ENCODE measurements around the gene CYFIP2.

The CYFIP2 gene

DNA sequence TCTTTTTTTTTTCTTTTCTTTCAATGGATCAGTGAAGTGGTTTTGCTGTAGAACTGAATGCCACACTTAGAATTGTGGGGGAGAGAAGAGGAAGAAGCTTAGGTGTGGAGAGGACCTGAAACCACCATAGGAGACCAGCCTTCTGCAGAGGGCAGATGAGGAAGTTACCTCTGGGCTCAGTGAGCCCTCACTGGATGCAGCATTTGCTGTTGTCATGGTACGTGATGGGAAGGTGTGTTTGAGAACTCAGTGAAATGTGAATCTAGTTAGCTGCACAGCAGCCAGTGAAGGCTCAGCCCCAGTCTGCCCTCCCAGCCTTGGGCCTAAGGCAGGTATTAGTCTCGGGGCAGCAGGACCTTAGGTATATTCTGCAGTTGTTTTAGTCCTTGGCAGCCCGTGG, 17.5 kb downstream of the CYFIP2 start:
- peak; percentile 99 for FAIRE-seq
- peak; percentile 35 for DNase-seq (ENCODE audit: extremely low spot score, insufficient read length, low read depth)

DNA sequence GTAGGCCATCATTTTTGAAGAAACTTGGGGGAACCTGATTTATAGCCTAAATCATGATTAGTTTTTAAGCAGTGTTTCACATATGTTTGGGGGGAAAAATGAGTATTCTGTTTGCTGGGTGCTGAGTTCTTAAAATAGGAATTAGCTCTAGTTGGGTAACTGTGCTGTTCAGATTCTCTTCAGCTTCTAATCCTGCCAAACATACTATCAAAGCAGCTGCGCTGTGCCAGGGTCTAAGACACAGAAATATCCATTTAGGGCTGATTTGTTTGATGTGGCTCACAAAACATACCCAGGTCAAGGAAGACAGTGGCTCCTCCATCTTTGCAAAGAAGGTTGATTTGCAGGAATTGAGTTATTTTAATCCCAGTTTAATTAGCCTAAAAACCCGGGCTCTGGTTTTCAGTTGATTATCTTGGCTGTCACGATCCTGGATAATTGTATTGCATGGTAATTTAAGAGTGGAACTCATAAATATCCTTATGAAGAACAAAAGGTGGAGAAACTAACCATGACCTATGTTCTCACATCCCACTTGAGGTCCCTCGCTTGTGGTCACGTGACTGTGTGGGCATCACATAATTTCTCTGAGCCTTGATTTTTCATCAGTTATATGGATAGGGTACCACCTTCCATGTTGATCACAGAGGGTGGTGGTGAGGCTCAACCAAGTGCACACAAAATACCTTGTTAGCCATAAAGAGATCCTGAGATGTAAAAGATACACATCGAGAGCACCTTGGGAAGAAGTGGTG, 18.7 kb downstream of the CYFIP2 start:
- FAIRE-seq = peak; percentile 64
- DNase-seq (ENCODE audit: extremely low spot score, insufficient read length, low read depth) = no peak

DNA sequence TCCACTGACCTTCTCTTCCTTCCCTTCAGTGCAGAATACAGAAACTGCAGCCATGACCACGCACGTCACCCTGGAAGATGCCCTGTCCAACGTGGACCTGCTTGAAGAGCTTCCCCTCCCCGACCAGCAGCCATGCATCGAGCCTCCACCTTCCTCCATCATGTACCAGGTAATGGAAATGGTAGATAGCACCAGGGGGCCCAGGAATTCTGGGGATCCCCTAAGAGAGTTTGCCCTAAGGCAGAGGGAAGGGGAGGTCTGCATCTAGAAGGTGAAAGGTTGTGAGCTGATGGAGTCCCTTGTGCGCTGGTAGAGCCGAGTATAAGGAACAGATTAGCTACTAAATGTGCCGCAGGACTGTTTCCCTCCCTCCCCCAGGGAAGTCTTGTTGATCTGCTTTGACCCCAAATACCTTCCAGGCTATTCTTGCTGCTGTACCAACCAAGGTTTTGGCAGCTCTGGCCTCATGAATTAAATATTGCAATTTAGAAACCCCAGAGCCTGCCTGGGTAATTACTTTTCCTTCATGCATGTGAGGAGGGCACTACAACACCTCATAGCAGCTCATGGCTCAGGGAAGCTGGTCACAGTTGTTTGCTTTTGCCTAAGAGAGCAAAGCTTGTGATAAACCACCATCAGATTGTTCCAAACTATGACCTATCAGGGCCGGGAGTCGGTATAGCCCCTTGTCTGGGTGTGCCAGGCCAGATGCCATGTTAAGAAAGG, 19.6 kb downstream of the CYFIP2 start:
- DNase-seq (ENCODE audit: extremely low spot score, insufficient read length, low read depth) = no peak
- FAIRE-seq = peak; percentile 31

DNA sequence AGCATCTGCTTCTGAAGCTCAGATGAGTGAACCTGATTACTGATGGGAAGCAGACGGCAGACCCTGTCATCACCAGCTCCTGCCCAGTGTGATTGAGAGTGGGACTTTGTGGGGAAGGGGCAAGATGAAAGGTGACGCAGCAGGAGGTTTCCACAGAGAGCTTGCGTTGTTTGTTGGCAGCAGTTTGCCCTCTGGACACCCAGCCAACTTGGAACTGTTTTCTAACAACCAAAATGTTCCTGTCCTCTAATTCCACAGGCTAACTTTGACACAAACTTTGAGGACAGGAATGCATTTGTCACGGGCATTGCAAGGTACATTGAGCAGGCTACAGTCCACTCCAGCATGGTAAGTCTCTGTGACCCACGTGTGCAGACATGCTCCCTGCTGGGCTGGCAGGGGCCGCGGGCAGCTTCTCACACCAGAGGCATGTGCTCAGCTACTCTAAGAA, 20.9 kb downstream of the CYFIP2 start:
- DNase-seq (ENCODE audit: extremely low spot score, insufficient read length, low read depth) (no peak), FAIRE-seq (no peak)

DNA sequence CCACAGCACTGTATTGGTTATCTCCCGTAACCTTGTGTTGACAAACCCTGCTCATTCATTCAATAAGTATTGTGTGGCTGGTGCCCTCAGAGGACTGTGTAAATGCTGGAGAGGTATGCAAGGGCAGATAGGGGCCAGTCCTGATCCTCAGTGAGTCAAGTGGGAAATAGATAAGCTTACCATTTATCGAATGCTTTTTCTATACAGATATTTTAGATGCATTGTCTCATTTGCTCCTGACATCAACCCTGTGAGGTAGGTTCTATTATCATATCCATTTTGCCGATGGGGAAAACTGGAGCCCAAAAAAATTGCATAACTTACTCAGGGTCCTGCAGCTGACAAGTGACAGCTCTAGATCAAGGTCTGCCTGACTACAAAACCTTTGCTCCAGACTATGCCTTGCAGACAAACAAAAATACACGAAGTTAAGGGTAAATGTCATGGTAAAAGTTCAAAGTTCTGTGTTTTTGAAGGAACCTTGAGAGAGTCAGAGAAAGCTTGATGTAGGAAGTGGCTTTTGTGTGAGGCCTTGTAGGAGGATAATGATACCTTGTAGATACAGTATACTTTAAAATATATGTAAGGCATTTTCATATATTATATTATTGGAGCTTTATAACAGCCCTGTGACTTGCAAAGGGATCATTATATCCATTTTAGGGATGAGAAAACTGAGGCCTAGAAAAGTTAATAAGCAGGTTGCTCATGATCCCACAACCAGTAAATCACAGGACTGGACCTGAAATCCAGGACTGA, 22.7 kb downstream of the CYFIP2 start:
- FAIRE-seq = no peak
- DNase-seq (ENCODE audit: extremely low spot score, insufficient read length, low read depth) = no peak

DNA sequence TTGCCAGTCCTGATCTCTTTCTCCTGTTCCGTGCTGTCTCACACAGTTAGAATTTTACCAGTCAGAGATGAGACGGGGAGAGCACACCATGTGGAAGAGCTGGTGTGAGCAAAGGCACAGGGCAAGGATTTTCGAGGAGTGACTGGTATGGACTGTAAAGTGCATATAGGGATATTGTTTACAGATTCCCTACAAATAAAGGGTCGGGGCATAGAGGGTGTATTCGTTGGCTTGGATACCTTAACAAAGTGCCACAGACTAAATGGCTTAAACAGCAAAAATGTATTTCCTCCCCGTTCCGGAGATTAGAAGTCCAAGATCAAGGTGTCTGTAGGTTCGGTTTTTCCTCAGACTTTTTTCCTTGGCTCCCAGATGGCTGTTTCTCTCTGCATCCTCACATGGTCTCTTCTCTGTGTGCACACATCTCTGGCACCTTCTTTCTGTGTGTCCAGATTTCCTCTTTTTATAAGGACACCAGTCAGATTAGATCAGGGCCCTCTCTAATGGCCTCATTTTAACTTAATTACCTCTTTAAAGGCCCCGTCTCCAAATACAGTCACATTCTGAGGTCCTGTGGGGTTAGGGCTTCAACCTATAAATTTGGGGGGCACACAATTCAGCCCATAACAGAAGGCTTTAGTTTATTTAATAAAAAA, 23.4 kb downstream of the CYFIP2 start:
- FAIRE-seq (no peak), DNase-seq (ENCODE audit: extremely low spot score, insufficient read length, low read depth) (no peak)

DNA sequence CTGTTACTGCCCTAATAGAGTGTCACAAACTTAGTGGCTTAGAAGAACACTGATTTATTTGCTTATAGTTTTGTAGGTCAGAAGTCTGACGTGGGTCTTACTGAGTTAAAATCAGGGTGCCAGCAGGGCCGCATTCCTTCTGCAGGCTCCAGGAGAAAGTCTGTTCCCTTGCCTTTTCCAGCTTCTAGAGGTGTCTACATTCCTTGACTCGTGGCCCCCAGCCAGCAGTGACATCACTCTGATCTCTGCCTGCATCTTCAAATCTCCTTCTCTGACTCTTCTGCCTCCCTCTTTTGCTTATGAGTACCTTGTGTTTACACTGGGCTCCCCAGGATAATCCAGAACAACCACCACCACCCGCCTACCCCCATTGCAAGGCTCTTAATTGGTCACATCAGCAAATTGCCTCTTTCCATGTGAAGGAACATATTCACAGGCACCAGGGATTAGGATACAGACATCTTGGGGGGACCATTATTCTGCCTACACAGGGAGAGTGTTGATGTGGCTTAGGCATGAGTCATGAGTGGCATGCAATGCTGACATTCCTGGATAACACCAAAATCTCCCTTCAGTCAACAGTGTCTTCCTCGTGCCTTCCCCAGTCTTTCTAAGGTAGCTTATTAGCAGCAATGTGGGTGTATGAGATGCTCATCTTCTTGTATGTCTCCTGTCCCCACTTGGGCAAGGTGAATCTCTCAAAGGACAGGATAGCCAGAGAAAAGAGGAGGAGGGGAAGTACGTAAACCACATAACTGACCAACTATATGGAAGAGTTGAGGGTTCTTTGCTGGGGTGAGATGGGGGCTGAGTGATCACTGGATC, 24.4 kb downstream of the CYFIP2 start:
- DNase-seq (ENCODE audit: extremely low spot score, insufficient read length, low read depth) (no peak), FAIRE-seq (peak; percentile 18)

DNA sequence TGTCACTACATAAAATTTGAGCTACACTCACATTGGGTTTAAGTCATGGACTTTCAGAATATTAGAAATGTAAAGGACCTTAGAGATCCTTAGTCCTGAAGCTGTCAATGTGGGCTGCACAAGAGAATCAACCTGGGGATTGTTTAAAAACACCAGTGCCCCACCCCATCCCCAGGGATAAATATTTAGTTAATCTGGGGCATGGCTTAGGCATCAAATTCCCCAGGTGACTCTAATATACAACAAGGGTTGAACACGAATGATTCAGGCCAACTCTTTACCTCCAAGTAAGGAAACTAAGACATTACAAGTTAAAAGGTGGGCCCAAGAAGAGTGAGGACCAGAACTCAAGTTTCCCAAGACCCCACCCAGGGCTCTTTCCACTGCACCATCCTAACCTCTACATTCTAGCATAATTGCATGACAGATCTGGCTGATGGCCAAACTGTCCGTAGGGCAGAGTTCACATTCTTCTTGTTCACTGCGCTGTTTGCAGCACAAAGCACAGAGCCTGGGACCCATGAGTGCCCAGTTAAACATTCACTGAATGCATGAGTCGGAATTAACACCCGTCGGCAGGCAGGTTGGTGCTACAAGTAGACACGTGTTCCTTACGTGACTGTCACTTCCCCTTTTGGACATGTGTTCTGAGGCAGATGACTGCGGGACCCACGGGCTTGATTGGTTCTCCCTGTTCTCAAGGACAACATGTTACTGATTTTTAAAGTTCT, 25.2 kb downstream of the CYFIP2 start:
- FAIRE-seq (peak; percentile 97), DNase-seq (ENCODE audit: extremely low spot score, insufficient read length, low read depth) (no peak)

DNA sequence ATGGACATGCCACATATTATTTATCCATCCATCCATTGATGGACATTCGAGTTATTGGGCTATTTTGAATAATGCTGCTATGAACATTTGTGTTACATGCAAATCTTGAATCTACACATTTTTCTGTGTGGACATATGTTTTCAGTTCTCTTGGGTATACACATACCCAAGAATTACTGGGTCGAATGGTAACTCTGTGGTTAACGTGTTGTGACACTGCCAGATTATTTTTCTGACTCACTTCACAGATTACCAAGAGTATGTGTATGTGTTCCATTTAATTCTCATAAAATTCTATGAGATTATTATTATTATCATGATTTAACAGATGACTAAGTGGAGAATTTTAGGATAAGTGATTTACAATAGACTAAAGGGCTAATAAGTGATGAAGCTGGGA, 26.7 kb downstream of the CYFIP2 start:
- DNase-seq (ENCODE audit: extremely low spot score, insufficient read length, low read depth) (no peak), FAIRE-seq (peak; percentile 33)

DNA sequence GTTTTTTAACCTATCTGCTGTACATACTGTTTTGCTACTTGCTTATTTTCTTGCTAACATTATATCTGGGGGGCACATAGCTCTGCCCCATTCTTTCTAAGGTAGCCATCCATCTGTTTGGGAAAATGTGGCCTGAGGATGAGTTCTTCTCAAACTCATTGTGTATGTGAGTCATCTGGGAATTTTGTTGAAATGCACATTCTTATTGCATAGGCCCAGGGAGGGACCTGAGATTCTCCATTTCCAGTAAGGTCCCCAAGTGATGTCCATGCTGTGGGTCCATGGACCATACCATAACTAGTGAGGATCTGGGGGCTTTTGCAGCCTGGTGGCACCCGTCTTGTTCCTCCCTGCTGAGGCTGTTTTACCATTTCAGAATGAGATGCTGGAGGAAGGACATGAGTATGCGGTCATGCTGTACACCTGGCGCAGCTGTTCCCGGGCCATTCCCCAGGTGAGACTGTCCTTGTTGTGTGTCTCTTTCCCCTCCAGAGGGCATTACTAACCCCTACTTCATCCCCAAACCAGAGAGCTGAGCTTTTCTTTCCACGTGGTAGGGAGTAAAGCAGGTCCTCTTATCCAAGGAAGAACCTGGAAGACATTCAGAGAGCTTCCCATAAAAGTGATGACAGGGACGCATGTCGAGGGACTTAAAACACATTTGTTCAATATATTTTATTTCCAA, 28.6 kb downstream of the CYFIP2 start:
- DNase-seq (ENCODE audit: extremely low spot score, insufficient read length, low read depth) (no peak), FAIRE-seq (no peak)

DNA sequence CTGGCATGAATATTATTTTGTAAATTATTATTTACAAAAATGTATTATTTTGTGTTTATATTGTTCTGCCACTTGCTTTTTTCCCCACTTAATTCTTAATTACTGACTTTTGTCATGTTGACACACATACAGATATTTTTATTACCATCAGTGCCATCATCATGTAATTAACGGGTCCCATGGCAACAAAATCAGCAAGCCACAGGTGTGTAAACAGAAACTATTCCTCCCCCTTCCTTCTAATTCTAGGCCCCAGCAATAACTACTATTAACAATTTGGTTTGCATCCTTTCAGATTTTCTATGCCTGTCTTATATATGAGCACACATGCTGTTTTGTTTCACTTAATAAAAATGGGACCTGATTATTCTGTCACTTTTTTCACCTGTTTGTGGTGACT, 29.3 kb downstream of the CYFIP2 start:
- DNase-seq (ENCODE audit: extremely low spot score, insufficient read length, low read depth) (no peak), FAIRE-seq (no peak)

DNA sequence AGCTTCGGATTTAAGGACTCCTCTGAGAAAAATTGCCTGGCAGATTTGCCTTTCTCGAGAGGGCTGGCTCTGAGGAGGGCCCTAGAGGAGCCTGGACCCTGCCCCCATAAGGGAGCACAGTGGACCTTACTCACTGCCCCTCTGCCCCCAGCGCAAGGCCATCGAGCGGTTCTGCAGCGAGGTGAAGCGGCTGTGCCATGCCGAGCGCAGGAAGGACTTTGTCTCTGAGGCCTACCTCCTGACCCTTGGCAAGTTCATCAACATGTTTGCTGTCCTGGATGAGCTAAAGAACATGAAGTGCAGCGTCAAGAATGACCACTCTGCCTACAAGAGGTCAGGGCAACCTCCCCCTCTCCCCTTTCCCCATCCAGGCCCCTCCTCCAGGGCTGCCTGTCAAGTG, 34.6 kb downstream of the CYFIP2 start:
- DNase-seq (ENCODE audit: extremely low spot score, insufficient read length, low read depth) (no peak), FAIRE-seq (no peak)

DNA sequence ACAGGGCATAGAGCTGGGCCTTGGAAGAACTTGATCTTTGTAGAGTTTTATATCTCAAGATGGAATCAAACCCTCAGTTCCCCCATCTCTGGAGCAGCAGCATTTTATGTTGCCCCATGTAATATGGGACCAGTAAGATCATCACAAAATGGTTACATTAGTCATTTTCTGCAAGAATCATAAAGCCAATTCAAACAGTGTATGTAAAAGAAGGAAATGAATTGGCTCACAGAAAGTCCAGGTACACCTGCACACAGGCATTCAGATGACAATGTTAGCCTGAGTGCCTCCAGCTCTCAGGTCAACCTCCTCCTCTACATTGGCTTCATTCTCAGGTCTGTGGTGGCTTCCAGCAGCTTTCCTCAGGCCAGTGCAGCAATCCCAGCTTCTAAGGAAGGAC, 35.1 kb downstream of the CYFIP2 start:
- FAIRE-seq (no peak), DNase-seq (ENCODE audit: extremely low spot score, insufficient read length, low read depth) (no peak)

DNA sequence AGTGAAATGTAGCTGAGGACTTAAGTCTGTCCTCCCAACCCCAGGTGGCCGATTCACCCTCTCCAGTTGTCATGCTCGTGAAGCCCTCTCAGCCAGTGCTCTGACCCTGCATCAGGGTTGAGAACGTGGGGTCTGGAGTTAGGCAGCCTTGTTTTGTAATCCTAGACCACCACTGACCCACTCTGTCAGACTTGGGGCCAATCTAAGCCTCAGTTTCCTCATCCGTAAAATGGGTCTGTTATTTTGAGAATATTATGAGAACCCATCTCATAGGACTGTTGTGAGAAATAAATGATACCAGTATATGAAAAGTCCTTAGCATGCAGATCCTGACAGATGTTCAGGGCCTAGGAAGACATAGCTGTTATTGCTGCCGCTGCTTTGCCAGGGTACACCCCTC, 37.1 kb downstream of the CYFIP2 start:
- DNase-seq (ENCODE audit: extremely low spot score, insufficient read length, low read depth) (no peak), FAIRE-seq (no peak)

DNA sequence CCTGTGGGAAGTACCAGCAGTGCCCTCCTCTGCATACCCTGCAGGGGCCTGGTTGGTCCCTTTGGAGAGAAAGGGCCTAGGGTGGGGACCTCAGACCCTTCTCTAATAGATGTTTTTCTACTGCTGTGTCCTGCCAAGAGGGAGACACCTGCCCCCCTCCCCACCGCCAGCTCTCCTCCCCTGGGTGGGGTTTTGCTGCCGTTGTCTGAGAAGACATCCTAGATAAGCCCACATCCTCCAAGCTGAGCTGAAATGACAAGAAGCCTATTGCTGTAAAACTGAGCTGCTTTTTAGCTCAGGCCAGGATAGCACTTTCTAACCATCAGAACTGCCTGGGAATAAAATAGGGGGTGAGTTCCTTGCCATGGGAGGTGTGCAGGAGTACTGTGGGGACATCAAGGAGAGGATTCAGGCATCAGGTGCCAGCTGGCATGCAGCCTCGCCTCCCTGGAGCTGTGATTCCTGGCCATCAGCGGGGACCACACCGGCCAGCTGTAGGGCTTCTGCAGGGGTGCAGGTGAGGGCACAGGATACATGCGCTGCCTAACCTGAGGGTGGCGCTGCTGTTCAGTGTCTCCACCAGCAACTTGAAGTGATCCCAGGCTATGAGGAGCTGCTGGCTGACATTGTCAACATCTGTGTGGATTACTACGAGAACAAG, 37.9 kb downstream of the CYFIP2 start:
- DNase-seq (ENCODE audit: extremely low spot score, insufficient read length, low read depth) (no peak), FAIRE-seq (no peak)

DNA sequence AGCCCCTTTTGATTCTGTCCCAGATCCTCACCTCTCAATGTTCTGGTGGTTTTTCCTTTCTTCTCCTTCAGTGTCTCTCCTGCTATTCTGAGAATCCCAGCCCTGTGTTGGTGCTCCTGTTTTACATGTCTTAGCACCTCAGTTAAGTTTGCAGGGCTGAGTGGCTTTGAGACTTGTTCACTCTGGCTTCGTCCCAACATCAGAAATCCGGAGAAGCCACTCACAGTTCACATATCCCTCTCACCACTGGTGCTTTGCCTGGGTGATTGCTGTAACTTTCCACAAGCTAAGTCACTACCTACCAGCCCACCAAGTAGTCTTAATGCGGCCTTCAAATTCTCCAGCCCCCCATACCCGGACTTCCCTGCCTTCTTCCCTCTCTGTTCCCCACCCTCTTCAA, 40.2 kb downstream of the CYFIP2 start:
- no peak for FAIRE-seq
- DNase-seq (ENCODE audit: extremely low spot score, insufficient read length, low read depth) = no peak

DNA sequence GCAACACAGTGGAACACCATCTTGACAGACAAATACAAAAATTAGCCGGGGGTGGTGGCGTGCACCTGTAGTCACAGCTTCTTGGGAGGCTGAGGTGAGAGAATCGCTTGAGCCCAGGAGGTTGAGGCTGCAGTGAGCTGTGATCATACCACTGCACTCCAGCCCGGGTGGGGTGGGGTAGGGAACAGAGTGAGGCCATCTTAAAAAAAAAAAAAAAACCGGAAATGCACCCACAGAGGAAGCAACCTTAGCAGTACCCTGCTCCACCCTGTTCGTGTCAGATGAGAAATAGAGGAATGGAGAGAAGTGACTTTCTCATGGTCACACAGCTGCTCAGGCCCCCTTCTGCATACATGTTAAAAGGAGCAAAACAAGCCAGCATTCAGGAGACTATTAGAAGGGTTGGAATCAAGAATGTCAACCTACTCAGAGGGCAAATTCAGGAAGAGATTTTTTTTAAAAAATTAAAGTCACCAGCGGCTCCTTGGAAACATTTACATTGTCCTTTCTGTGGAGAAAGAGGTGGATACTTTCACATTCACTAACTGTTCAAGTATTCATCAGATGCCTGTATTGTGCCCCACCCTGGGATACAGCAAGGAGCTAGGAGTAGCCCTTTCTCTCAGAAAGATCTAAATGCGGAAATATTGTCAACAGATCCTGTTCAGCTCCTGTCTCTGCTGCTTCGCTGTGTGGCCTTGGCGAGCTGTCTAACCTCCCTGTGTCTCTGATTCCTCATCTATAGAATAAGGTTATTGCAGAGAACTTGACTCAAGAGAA, 41.0 kb downstream of the CYFIP2 start:
- FAIRE-seq (no peak), DNase-seq (ENCODE audit: extremely low spot score, insufficient read length, low read depth) (no peak)
